Stimulated activated CD4-positive, alpha-beta T cell treated with anti-CD3 and anti-CD28 coated beads, Interleukin-15, amount 100 ng/mL, for 48 hours (primary cell): Measurements from ENCODE around the gene SLC12A5.

Experiments
- DNase-seq, 2 donors: peaks; one replicate each; pipeline ENCODE4 v3.0.0-alpha.2; 2020; ENCODE audit warnings: low read depth in 2 of 2

SLC12A5 gene

GRCh38 chr20:46006022-46006705 is 22.9 kb upstream of the SLC12A5 start:
- no peak for DNase-seq

- DNase-seq, result no peak
Observed at GRCh38 chr20:46006964-46007363, 22.1 kb upstream of the SLC12A5 start.

GRCh38 chr20:46007671-46008070 is 21.3 kb upstream of the SLC12A5 start:
- no peak for DNase-seq

- no peak for DNase-seq
Observed at GRCh38 chr20:46009816-46010215, 19.2 kb upstream of the SLC12A5 start.

DNA sequence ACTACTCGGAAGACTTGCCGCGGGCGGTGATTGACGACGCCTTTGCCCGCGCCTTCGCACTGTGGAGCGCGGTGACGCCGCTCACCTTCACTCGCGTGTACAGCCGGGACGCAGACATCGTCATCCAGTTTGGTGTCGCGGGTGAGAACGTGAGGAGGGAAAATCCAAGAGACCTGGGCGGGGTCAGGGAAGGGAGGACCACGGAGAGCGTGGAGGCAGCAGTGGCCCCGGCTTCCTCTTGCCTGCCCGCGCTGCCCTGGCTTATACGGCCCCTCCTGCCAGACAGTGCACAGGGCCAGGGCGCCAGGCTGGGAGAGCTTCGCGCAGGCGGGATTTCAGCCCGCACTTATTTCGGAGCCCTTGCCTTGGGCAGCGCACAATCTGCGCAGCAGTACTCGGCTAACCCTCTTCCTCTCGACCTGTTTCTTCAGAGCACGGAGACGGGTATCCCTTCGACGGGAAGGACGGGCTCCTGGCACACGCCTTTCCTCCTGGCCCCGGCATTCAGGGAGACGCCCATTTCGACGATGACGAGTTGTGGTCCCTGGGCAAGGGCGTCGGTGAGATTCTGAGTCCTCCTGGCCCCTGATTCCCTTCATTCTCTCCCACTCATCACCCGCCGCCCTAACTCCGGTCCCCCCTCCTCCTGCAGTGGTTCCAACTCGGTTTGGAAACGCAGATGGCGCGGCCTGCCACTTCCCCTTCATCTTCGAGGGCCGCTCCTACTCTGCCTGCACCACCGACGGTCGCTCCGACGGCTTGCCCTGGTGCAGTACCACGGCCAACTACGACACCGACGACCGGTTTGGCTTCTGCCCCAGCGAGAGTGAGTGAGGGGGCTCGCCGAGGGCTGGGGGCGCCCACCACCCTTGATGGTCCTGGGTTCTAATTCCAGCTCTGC is 18.3 kb upstream of the SLC12A5 start:
- peak in 1 of 2 donors; percentile 31 for DNase-seq

GRCh38 chr20:46011631-46012482 is 17.2 kb upstream of the SLC12A5 start:
- DNase-seq, result peak in 1 of 2 donors; percentile 36

DNA sequence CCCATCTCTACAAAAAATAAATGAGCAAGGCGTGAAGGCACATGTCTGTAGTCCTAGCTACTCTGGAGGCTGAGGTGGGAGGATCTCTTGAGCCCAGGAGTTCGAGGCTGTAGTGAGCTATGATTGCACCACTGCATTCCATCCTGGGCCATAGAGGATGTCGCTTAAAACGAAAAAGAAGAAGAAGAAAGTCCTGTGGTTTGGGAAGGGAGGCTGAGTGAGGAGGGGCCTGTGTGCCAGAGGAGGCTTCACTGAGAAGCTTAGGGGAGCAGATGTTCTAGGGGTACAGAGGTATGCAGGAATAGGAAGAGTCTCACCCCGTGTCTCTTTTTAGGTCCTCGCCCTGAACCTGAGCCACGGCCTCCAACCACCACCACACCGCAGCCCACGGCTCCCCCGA is 16.1 kb upstream of the SLC12A5 start:
- no peak for DNase-seq

DNA sequence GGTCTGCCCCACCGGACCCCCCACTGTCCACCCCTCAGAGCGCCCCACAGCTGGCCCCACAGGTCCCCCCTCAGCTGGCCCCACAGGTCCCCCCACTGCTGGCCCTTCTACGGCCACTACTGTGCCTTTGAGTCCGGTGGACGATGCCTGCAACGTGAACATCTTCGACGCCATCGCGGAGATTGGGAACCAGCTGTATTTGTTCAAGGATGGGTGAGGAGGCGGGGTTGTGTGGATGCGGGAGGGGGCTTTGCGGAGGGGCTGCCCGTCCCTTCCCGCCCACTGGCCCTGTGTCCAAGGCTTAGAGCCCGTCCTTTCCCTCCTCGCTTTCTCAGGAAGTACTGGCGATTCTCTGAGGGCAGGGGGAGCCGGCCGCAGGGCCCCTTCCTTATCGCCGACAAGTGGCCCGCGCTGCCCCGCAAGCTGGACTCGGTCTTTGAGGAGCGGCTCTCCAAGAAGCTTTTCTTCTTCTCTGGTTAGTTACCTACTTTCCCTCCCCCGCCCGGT is 15.6 kb upstream of the SLC12A5 start:
- no peak for DNase-seq

DNA sequence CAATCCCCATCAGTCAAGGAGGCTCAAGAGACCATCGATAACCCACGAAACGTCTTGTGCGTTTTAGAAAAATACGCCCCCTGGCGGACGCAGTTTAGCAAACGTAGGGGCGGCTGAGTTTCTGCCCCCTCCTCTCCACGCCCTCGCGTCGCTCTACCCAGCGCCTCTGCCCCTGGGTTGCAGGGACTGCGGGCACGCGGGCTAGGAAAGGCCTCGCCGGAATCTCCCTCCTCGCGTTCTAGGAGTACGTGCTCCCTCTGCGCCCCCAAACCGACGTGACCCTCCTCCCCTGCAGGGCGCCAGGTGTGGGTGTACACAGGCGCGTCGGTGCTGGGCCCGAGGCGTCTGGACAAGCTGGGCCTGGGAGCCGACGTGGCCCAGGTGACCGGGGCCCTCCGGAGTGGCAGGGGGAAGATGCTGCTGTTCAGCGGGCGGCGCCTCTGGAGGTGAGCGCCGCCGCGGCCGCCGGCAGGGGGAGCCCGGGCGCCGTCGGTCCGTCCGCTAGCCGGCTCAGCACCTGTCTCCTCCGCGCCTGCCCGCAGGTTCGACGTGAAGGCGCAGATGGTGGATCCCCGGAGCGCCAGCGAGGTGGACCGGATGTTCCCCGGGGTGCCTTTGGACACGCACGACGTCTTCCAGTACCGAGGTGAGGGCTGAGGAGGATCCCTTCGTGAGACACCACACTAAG is 15.0 kb upstream of the SLC12A5 start:
- peak; percentile 40 to 59 for DNase-seq

- no peak for DNase-seq
Observed at GRCh38 chr20:46014517-46015396, 14.3 kb upstream of the SLC12A5 start.

- DNase-seq, result no peak
Observed at GRCh38 chr20:46017272-46017671, 11.7 kb upstream of the SLC12A5 start.

GRCh38 chr20:46018112-46018511 is 10.9 kb upstream of the SLC12A5 start:
- DNase-seq, result no peak

DNA sequence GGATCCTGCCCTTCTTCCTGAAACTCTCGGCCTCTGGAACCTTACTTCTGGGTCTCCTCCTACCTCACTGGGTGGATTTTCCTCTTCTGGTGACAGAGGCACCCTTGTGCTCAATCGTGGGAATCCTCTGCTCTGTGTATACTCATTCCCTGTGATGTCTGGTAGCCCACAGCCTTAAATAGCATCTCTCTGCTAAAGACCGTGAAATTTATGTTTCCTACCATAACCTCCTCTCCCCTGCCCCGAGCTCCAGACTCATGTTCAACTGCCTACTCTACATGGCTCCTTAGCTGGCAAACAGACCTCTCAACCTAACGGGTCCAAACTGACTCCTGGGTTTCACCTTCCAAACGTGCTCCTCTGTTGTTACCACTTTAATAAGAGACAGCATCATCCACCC is 10.4 kb upstream of the SLC12A5 start:
- no peak for DNase-seq

- DNase-seq, result no peak
Observed at GRCh38 chr20:46020555-46020954, 8.5 kb upstream of the SLC12A5 start.

DNA sequence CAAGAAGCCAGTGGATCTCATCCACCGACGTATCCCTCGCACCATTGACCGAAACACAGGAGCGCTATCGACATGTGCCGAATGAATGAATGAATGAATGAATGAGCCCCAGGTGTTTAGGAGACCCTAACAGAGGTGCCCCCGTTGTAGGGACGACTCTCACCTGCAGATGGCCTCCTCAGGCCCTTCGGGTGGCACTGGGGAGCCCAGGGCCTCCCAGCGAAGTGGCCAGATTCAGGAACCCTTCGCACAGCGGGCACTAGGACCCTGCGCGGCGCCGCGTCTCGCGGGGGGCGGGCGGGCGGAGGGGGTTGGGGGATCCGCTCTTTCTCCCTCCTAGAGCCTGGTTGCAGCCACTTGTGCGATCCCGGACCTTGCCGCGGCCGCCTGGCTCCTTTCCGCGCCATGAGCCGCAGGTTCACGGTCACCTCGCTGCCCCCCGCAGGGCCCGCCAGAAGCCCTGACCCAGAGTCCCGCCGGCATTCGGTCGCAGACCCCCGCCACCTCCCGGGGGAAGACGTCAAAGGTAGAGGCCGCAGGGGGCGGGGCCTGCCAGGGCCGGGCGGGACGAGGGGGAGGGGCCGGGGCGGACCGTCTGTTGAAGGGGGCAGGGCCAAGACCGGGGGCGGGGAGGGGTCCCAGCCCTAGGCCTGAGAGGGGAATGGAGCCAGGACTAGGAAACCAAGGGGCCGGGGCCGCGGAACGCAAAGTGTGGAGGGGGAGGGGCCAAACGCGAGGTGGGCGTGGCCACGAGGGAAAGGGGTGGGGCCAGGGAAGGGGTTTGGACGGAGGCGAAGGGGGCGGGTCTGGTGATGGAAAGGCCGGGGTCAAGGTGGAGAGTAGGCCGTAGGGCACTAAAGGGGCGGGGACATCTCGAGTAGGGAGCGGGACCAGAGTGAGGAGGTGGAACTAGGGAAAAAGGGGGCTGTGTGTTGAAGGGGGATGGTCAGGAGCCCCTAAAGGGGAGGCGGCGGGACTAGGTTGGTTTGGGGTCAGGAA is 7.4 kb upstream of the SLC12A5 start:
- peak; percentile 45 to 51 for DNase-seq

DNA sequence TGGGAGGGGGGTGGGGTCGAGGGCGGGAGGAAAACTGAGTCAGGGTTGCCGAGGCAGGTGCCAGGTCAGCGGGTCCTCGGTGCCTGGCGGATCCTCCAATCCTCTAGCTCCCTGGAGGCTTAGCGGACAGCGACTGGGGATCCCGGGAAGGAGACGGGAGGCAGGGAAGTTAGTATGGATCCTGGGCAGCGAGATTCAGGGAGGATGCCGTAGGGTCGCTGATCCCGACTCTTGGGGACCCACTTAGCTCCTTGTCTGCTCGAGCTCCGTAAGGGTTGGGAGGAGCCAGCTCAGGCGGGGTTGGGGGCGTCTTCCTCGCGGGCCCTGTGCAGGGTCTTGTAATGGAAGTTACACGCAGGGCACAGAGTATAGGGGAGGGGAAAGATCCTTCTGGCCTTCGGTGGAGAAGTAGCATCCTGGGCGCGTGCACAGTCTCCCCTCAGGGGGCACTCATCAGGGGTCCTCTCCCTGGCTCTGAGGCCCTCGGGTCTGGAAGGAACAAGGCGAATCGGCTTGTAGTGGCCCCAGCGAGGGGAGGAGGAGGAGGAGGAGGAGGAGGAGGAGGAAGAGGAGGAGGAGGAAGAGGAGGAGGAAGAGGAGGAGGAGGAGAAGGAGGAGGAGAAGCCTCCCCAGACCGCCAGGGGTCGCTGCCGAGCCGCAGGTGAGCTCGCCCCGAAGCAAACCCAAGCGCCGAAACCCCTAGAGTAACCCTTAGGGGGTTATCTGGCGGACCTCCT is 6.4 kb upstream of the SLC12A5 start:
- peak; percentile 57 to 63 for DNase-seq

- no peak for DNase-seq
Observed at GRCh38 chr20:46023148-46023484, 5.9 kb upstream of the SLC12A5 start.

DNA sequence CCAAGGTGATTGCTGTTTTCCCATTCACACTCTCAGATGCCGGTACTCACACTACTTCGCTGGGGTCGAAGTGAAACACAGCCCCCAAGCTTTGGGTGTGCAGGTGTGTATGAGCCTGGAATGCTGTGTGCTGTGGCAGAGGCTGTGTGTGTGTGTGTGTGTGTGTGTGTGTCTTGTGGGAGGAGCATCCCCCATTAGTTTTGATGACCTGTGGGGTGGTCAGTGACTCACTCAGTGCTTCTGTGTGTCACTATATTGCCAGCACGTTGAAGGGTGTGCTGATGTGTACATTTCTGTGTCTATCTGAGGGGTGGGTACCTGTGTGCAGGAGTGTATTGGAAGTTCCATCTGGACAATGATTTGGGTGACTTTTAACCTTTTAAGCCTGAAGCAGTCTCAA is 5.0 kb upstream of the SLC12A5 start:
- no peak for DNase-seq
